HepG2 (cell line): ENCODE measurements around the gene SNX4. TPM values are rescaled to one million over a fixed set of nuclear protein-coding genes. Genes with fewer than 3 reads are reported as not detected.

Source experiments
- ATAC-seq: fragments of 200-7000 bp; cut with Tn5 transposase; 3 replicates; pipeline ENCODE4 v1.9.1; 2020; ENCODE audit warnings: mild to moderate bottlenecking, moderate library complexity
- BruUV-seq: library from RNA; stranded (reverse); fragments of 400-500 nt; replicated peaks from 2 replicates; lab custom pipeline; 2021; lab: Mats Ljungman, UMichigan
- CTCF ChIA-PET: fragments of 300-600 bp; formaldehyde crosslinking; extraction: SDS; loops from one replicate; lab custom pipeline; 2021; ENCODE audit warnings: low total read pairs, inconsistent platforms, low intra/inter-chr PET ratio; lab: Yijun Ruan, JAX
- POLR2A ChIA-PET: fragments of 350-600 bp; sonication (Branson Sonifier 250); formaldehyde crosslinking; loops from one replicate; lab custom pipeline; 2020; ENCODE audit warnings: antibody characterized with exemption, inconsistent platforms; lab: Yijun Ruan, JAX
- DNase-seq: peaks from one replicate; pipeline ENCODE4 v3.0.0-alpha.2; 2015; ENCODE audit warnings: low spot score
- FAIRE-seq: peaks from 3 replicates; lab custom pipeline; 2011; peaks lifted over from hg19 to GRCh38; lab: Jason Lieb, UNC
- H2AFZ ChIP-seq: one replicate; pipeline ENCODE4 v1.6.1; 2011; ENCODE audit warnings: low read length, inconsistent platforms
- H3K27ac ChIP-seq: fragments of 300-600 bp; 3 replicates; pipeline ENCODE4 v1.8.0; 2011; ENCODE audit warnings: mixed run types, mild to moderate bottlenecking, mixed read lengths, low read length, inconsistent platforms; ENCODE audit not compliant: insufficient read depth; ENCODE audit errors: extremely low read length
- H3K27me3 ChIP-seq, 2 experiments: fragments of 200-600 bp in 1 of 2; 2 replicates in 1 of 2; 3 replicates in 1 of 2; pipeline versions ENCODE4 v1.6.0 to v1.8.0; 2011; ENCODE audit warnings: low read length in 2 of 2, mild to moderate bottlenecking in 2 of 2, moderate library complexity in 2 of 2, inconsistent platforms in 1 of 2; ENCODE audit not compliant: insufficient read depth in 2 of 2, control insufficient read depth in 1 of 2
- H3K36me3 ChIP-seq, 2 experiments: fragments of 200-600 bp in 1 of 2; replicated peaks in 1 of 2; 2 replicates in 1 of 2; 3 replicates in 1 of 2; pipeline versions ENCODE4 v1.5.1 to v1.8.0; 2011; ENCODE audit warnings: low read length in 2 of 2, inconsistent platforms in 1 of 2; ENCODE audit not compliant: insufficient read depth in 2 of 2, control insufficient read depth in 1 of 2
- H3K4me1 ChIP-seq: 2 replicates; pipeline ENCODE4 v1.5.1; 2012; ENCODE audit warnings: low read length, inconsistent platforms; ENCODE audit not compliant: insufficient read depth
- H3K4me2 ChIP-seq: 2 replicates; pipeline ENCODE4 v1.6.0; 2011; ENCODE audit warnings: low read depth, low read length, inconsistent platforms
- H3K4me3 ChIP-seq, 3 experiments: fragments of 200-600 bp in 1 of 3; sonication (generic), shearing (Covaris generic) in 1 of 3; replicated peaks in 1 of 3; 2 replicates each; pipeline ENCODE4 v1.5.1; 2011 to 2016; ENCODE audit warnings: low read length in 3 of 3, inconsistent platforms in 2 of 3, low read depth in 2 of 3, mild to moderate bottlenecking in 2 of 3, control low read depth in 1 of 3, mixed read lengths in 1 of 3; ENCODE audit not compliant: insufficient read depth in 1 of 3
- H3K79me2 ChIP-seq: one replicate; pipeline ENCODE4 v1.6.1; 2011; ENCODE audit warnings: low read length, inconsistent platforms; ENCODE audit not compliant: insufficient read depth
- H3K9ac ChIP-seq: 2 replicates; pipeline ENCODE4 v1.6.0; 2011; ENCODE audit warnings: mild to moderate bottlenecking, low read depth, low read length, inconsistent platforms; ENCODE audit not compliant: insufficient read depth
- H3K9me3 ChIP-seq: 2 replicates; pipeline ENCODE4 v1.5.1; 2012; ENCODE audit warnings: mild to moderate bottlenecking, low read length
- H4K20me1 ChIP-seq: 2 replicates; pipeline ENCODE4 v1.6.0; 2011; ENCODE audit warnings: inconsistent platforms, mild to moderate bottlenecking, low read length, moderate library complexity; ENCODE audit not compliant: insufficient read depth
- AFF4 ChIP-seq: sonication (generic); formaldehyde crosslinking; IDR thresholded peaks from 2 replicates; pipeline ENCODE4 v1.4.0; 2020; ENCODE audit warnings: missing genetic modification reagents
- ATF3 ChIP-seq: sonication (generic); formaldehyde crosslinking; IDR thresholded peaks from 2 replicates; pipeline ENCODE4 v1.4.0; 2020; ENCODE audit warnings: missing genetic modification reagents
- CBX2 ChIP-seq, 2 experiments: fragments of 200-600 bp in 1 of 2; sonication (generic); formaldehyde crosslinking in 1 of 2; IDR thresholded peaks; 2 replicates each; pipeline versions ENCODE4 v1.7.0 to v1.8.1; 2018 to 2022; ENCODE audit warnings: low read depth in 2 of 2, low read length in 1 of 2, mild to moderate bottlenecking in 1 of 2, missing genetic modification reagents in 1 of 2
- MEIS1 ChIP-seq: sonication (generic); formaldehyde crosslinking; IDR thresholded peaks from 2 replicates; pipeline ENCODE4 v1.9.0; 2021; ENCODE audit warnings: mild to moderate bottlenecking, missing genetic modification reagents, moderate library complexity, borderline replicate concordance
- NPAS2 ChIP-seq: sonication (generic); formaldehyde crosslinking; IDR thresholded peaks from 2 replicates; pipeline ENCODE4 v1.8.0; 2022; ENCODE audit warnings: mild to moderate bottlenecking, missing genetic modification reagents, borderline replicate concordance
- RBM22 ChIP-seq: fragments of 200-400 bp; formaldehyde crosslinking; optimal IDR thresholded peaks from 2 replicates; pipeline ENCODE3; 2017; ENCODE audit warnings: mild to moderate bottlenecking, low read length, moderate library complexity
- SKIL ChIP-seq: sonication (generic); formaldehyde crosslinking; IDR thresholded peaks from 2 replicates; pipeline ENCODE4 v1.8.0; 2022; ENCODE audit warnings: missing genetic modification reagents, mild to moderate bottlenecking, moderate library complexity, borderline replicate concordance
- TAF1 ChIP-seq: sonication (generic); formaldehyde crosslinking; IDR thresholded peaks from 2 replicates; pipeline ENCODE4 v1.4.0; 2020; ENCODE audit warnings: missing genetic modification reagents
- TBX2 ChIP-seq: sonication (generic); formaldehyde crosslinking; IDR thresholded peaks from 2 replicates; pipeline ENCODE4 v1.5.0; 2020; ENCODE audit warnings: missing genetic modification reagents, mild to moderate bottlenecking, borderline replicate concordance
- TCF12 ChIP-seq, 2 experiments: fragments of 450-650 bp in 1 of 2; sonication (generic) in 1 of 2; formaldehyde crosslinking in 1 of 2; IDR thresholded peaks; 2 replicates each; pipeline versions ENCODE4 v1.6.1 to v1.8.0; 2017 to 2022; ENCODE audit warnings: antibody characterized with exemption in 1 of 2, mild to moderate bottlenecking in 1 of 2, missing genetic modification reagents in 1 of 2, moderate library complexity in 1 of 2
- WIZ ChIP-seq: sonication (generic); formaldehyde crosslinking; IDR thresholded peaks from 2 replicates; pipeline ENCODE4 v1.5.1; 2020; ENCODE audit warnings: mild to moderate bottlenecking, missing genetic modification reagents
- ZFY ChIP-seq: sonication (generic); formaldehyde crosslinking; IDR thresholded peaks from 2 replicates; pipeline ENCODE4 v1.4.0; 2020; ENCODE audit warnings: missing genetic modification reagents
- ZFYVE20 ChIP-seq: sonication (generic); formaldehyde crosslinking; IDR thresholded peaks from 2 replicates; pipeline ENCODE4 v1.8.0; 2023; ENCODE audit warnings: low read depth, mild to moderate bottlenecking, moderate library complexity, missing genetic modification reagents, borderline replicate concordance
- ZNF33B ChIP-seq: sonication (generic); formaldehyde crosslinking; IDR thresholded peaks from 2 replicates; pipeline ENCODE4 v1.5.1; 2020; ENCODE audit warnings: mild to moderate bottlenecking, missing genetic modification reagents
- ZNF550 ChIP-seq: sonication (generic); formaldehyde crosslinking; IDR thresholded peaks from 2 replicates; pipeline ENCODE4 v1.4.0; 2020; ENCODE audit warnings: mild to moderate bottlenecking, missing genetic modification reagents, borderline replicate concordance
- ZNF552 ChIP-seq: sonication (generic); formaldehyde crosslinking; IDR thresholded peaks from 2 replicates; pipeline ENCODE4 v1.9.0; 2022; ENCODE audit warnings: missing genetic modification reagents, mild to moderate bottlenecking, borderline replicate concordance
- ZNF558 ChIP-seq: sonication (generic); formaldehyde crosslinking; IDR thresholded peaks from 2 replicates; pipeline ENCODE4 v1.9.0; 2022; ENCODE audit warnings: mild to moderate bottlenecking, missing genetic modification reagents, borderline replicate concordance
- ZNF772 ChIP-seq: sonication (generic); formaldehyde crosslinking; IDR thresholded peaks from 2 replicates; pipeline ENCODE4 v1.5.0; 2020; ENCODE audit warnings: mild to moderate bottlenecking, missing genetic modification reagents
- WGBS: methylation state at CpG from one replicate; pipeline ENCODE4 v1.1.6; 2017; ENCODE audit warnings: low lambda C conversion rate; 5-methylcytosine and 5-hydroxymethylcytosine counted together
- in situ Hi-C: cut with HindIII; loops from 2 replicates; pipeline ENCODE4 v1.10.0; 2017; ENCODE audit warnings: low pct_unique_long_range_greater_than_20kb; ENCODE audit not compliant: extremely low pct_ligation_motif_present
- intact Hi-C: fragments of 100-400 bp; cut with micrococcal nuclease; formaldehyde crosslinking; loops from one replicate; pipeline ENCODE4 v1.10.0; 2022; ENCODE audit not compliant: unreplicated experiment
- polyA plus RNA-seq, 8 experiments: library from polyadenylated mRNA; depleted of rRNA in 3 of 8; stranded (reverse) in 7 of 8; unstranded in 1 of 8; fragments of >200 nt; fragmentation: Illumina TruSeq in 4 of 8; extraction: Trizol in 4 of 8; gene quantifications; 2 replicates each; pipeline versions ENCODE4 v1.2.1 to v1.2.3, GENCODE V29; 2011 to 2016; ENCODE audit warnings: low read depth in 4 of 8, missing spikeins in 1 of 8, mixed read lengths in 1 of 8; ENCODE audit not compliant: insufficient read depth in 1 of 8
- total RNA-seq, 5 experiments: library from RNA; depleted of rRNA; stranded (reverse); fragments of >200 nt; fragmentation: Illumina TruSeq; extraction: Trizol; gene quantifications; 2 replicates each; pipeline ENCODE4 v1.2.3, GENCODE V29; 2016; ENCODE audit warnings: low read depth in 1 of 5

The SNX4 gene
- total and polyA plus RNA-seq, 2 of the 13 experiments (the other 11 are each of a cell fraction or from before 2014, with no cell fraction given), result 18.1 to 73.6 TPM

GRCh38 chr3:125513490-125514115 lies 6.4 kb downstream of the SNX4 start:
- ChIA-PET CTCF (no interaction called here), POLR2A (no interaction called here)
- Histone ChIP-seq H3K4me2 (no peak overlapping the region), H4K20me1 (no peaks in the 10 kb centered on the region), H3K4me3 (no peak overlapping the region), H3K36me3 (peaks cover 4 to 15% of the 10 kb centered on the region in 2 experiments; a peak in 3 of 5 replicates), H3K4me1 (peaks cover 32% of the 10 kb centered on the region), H3K9ac (no peak overlapping the region), H3K79me2 (peaks cover 47% of the 10 kb centered on the region), H3K27me3 (no peaks in the 10 kb centered on the region), H2AFZ (no peak overlapping the region), H3K9me3 (no peaks in the 10 kb centered on the region), H3K27ac (no peak overlapping the region)
- ATAC-seq, result no peak
- BruUV-seq, result no TSS peak
- DNase-seq, result no peak
- WGBS, result 96% methylated on average over 6 of the region's 6 CpGs
- intact Hi-C loops (no loop called here), in situ Hi-C loops (no loop called here)
- no peak for FAIRE-seq
- TF ChIP-seq CBX2 (IDR thresholded peaks at IDR 0.05; ENCODE audit: low read depth, low read length) (no peak), CBX2 (CRISPR knock-in tag; IDR thresholded peaks at IDR 0.05; ENCODE audit: low read depth) (no peak), ZFY (CRISPR knock-in tag) (no peak), ZNF558 (CRISPR knock-in tag) (no peak), ZFYVE20 (CRISPR knock-in tag) (no peak), ATF3 (no peak), TAF1 (CRISPR knock-in tag) (no peak), ZNF552 (CRISPR knock-in tag) (no peak), ZNF33B (CRISPR knock-in tag) (no peak), ZNF772 (CRISPR knock-in tag) (no peak), MEIS1 (no peak), TCF12 (IDR thresholded peaks at IDR 0.05) (no peak), TCF12 (CRISPR knock-in tag; IDR thresholded peaks at IDR 0.05) (no peak), TBX2 (CRISPR knock-in tag) (no peak), WIZ (CRISPR knock-in tag) (no peak), ZNF550 (CRISPR knock-in tag) (no peak), SKIL (CRISPR knock-in tag) (no peak), NPAS2 (CRISPR knock-in tag) (no peak), AFF4 (CRISPR knock-in tag) (no peak), RBM22 (no peak)
